Liver (tissue), 3 donors: ENCODE data around the gene FASTK.

ENCODE experiments used
- CTCF ChIP-seq: fragments of 150-350 bp; IDR thresholded peaks from 2 replicates; pipeline ENCODE4 v1.5.1; 2017; ENCODE audit warnings: improper control_type of control experiment, low read depth, low read length; ENCODE audit not compliant: missing input control
- MAX ChIP-seq: IDR thresholded peaks from 2 replicates; pipeline ENCODE4 v1.6.1; 2016; ENCODE audit warnings: antibody characterized with exemption
- RAD21 ChIP-seq, 2 donors: IDR thresholded peaks; 2 replicates each; pipeline ENCODE4 v1.6.1; 2016; ENCODE audit warnings: antibody characterized with exemption in 2 of 2, mild to moderate bottlenecking in 2 of 2
- donor health status: healthy.
- donor health status: healthy.

- TF ChIP-seq CTCF: no peak
- TF ChIP-seq RAD21 (IDR thresholded peaks at IDR 0.05): no peak
- no peak for TF ChIP-seq MAX
These were observed 36.2 kb upstream of the FASTK start for GRCh38 chr7:151116603-151117440.
